SU-DHL-6 (cell line): ENCODE data around the gene SMC5.

Experiments used
- H2AFZ ChIP-seq: fragments of 200-600 bp; sonication (generic); 2 replicates; pipeline ENCODE4 v1.6.1; 2014; ENCODE audit warnings: low read depth, mild to moderate bottlenecking, moderate library complexity, mixed read lengths, antibody characterized with exemption, low read length; ENCODE audit not compliant: severe bottlenecking
- H3F3A ChIP-seq: fragments of 200-600 bp; shearing (Covaris generic); 2 replicates; pipeline ENCODE4 v1.6.0; 2016; ENCODE audit warnings: antibody characterized with exemption, mild to moderate bottlenecking; ENCODE audit not compliant: insufficient read depth
- H3K27ac ChIP-seq: fragments of 200-600 bp; sonication (generic); 2 replicates; pipeline ENCODE4 v1.5.1; 2016; ENCODE audit warnings: low read depth, mild to moderate bottlenecking, low read length, moderate library complexity, mixed read lengths
- H3K27me3 ChIP-seq: fragments of 200-600 bp; sonication (generic), shearing (Covaris generic); 2 replicates; pipeline ENCODE4 v1.6.0; 2014; ENCODE audit warnings: mild to moderate bottlenecking, low read length
- H3K36me3 ChIP-seq: fragments of 200-600 bp; sonication (generic); 2 replicates; pipeline ENCODE4 v1.6.1; 2014; ENCODE audit warnings: mild to moderate bottlenecking, low read length, mixed read lengths
- H3K4me2 ChIP-seq: fragments of 300-600, 200-600 bp; shearing (Covaris generic), sonication (generic); 2 replicates; pipeline ENCODE4 v1.6.0; 2014; ENCODE audit warnings: low read length, low read depth, mild to moderate bottlenecking; ENCODE audit not compliant: poor library complexity, severe bottlenecking
- H3K4me3 ChIP-seq: fragments of 200-600 bp; sonication (generic); 2 replicates; pipeline ENCODE4 v1.5.1; 2014; ENCODE audit warnings: antibody characterized with exemption, low read length, mild to moderate bottlenecking, mixed read lengths; ENCODE audit not compliant: insufficient read depth, poor library complexity, severe bottlenecking
- H3K79me2 ChIP-seq: fragments of 200-600 bp; sonication (generic); 2 replicates; pipeline ENCODE4 v1.6.1; 2014; ENCODE audit warnings: mild to moderate bottlenecking, low read length, moderate library complexity; ENCODE audit not compliant: insufficient read depth
- H3K9ac ChIP-seq: fragments of 200-600 bp; sonication (generic); 2 replicates; pipeline ENCODE4 v1.7.0; 2014; ENCODE audit warnings: mild to moderate bottlenecking, low read length
- H3K9me2 ChIP-seq: fragments of 200-600 bp; sonication (generic); replicated peaks from 2 replicates; pipeline ENCODE4 v1.6.1; 2014; ENCODE audit warnings: low read length; ENCODE audit not compliant: insufficient read depth
- H3K9me3 ChIP-seq: fragments of 200-600 bp; sonication (generic); 2 replicates; pipeline ENCODE4 v1.6.1; 2014; ENCODE audit warnings: low read length, mixed read lengths; ENCODE audit not compliant: insufficient read depth
- H4K20me1 ChIP-seq: fragments of 200-600 bp; sonication (generic); 2 replicates; pipeline ENCODE4 v1.6.1; 2014; ENCODE audit warnings: low read depth, mild to moderate bottlenecking, antibody characterized with exemption, low read length, moderate library complexity, mixed read lengths
- CTCF ChIP-seq: fragments of 200-600 bp; sonication (generic); IDR thresholded peaks from one replicate; pipeline ENCODE4 v1.5.1; 2017; ENCODE audit warnings: antibody characterized with exemption, mild to moderate bottlenecking, low read length, moderate library complexity; ENCODE audit not compliant: insufficient read depth, poor library complexity, severe bottlenecking
- EZH2phosphoT487 ChIP-seq: fragments of 200-600 bp; sonication (generic), shearing (Covaris generic); conservative IDR thresholded peaks from 2 replicates; pipeline ENCODE4 v1.6.1; 2018; ENCODE audit warnings: mild to moderate bottlenecking, antibody characterized with exemption, low read length, moderate library complexity, mixed read lengths

Gene SMC5

DNA sequence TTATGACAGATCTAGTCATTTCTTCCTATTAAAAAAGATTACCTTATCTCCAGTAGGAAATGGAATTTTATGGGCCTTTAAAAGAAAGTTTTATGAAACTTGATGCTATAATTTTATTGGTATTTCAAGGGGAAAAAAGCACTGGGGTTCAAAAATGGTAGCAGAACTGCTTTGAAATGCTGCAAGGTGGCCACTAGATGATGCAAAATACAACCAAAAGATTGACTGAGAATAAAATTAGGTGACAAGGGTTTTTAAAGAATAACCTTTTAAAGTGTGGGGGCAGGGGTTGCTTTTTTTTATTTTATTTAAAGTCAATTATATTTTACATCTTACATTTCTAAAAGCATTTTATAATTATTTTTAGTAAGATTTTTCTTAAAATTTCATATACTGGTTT, 94.0 kb downstream of the SMC5 start:
- no peaks in the 10 kb centered on the region for H3K9me2 ChIP-seq
- no peaks in the 10 kb centered on the region for H4K20me1 ChIP-seq
- no peak overlapping the region for H3K9ac ChIP-seq
- peaks cover 23% of the 10 kb centered on the region; the same call in 1 of the 2 replicates for H3K36me3 ChIP-seq
- H3K9me3 ChIP-seq = no peaks in the 10 kb centered on the region
- H3K27me3 ChIP-seq = no peaks in the 10 kb centered on the region
- no peak overlapping the region for H3K4me2 ChIP-seq
- no peak overlapping the region for H2AFZ ChIP-seq
- H3K27ac ChIP-seq = no peak overlapping the region
- H3K4me3 ChIP-seq = no peak overlapping the region
- no peaks in the 10 kb centered on the region; the same call in 1 of the 2 replicates for H3F3A ChIP-seq
- H3K79me2 ChIP-seq = no peaks in the 10 kb centered on the region
- TF ChIP-seq EZH2phosphoT487 (no peak), CTCF (no peak)

DNA sequence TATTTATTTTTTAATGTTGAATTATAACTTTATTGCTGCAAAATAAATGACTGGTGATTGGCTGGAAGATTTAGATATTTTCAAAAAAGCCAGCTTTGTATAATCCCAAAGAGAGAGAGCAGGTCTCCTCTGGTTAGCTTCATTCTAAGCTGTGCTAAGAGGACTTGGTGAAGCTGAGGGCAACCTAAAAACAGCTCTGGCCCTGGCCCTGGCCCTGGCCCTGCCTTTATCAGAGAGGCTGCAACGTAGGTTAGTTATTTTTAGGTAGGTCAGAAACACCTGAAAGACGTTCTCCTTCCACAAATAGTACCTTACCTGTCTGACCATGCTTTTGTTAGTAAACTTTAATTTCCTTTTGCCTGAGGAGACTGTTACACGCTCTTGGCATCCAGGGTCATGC, 97.0 kb downstream of the SMC5 start:
- H3K4me2 ChIP-seq = no peak overlapping the region
- no peak for TF ChIP-seq CTCF
- no peak for TF ChIP-seq EZH2phosphoT487
- no peaks in the 10 kb centered on the region for H3K27me3 ChIP-seq
- H2AFZ ChIP-seq = no peak overlapping the region
- no peak overlapping the region for H3K4me3 ChIP-seq
- H4K20me1 ChIP-seq = no peaks in the 10 kb centered on the region
- H3F3A ChIP-seq = no peaks in the 10 kb centered on the region; the same call in 1 of the 2 replicates
- peaks cover 13% of the 10 kb centered on the region; the same call in 1 of the 2 replicates for H3K36me3 ChIP-seq
- H3K9me2 ChIP-seq = no peaks in the 10 kb centered on the region
- H3K9ac ChIP-seq = no peak overlapping the region
- no peaks in the 10 kb centered on the region for H3K9me3 ChIP-seq
- H3K79me2 ChIP-seq = no peaks in the 10 kb centered on the region
- H3K27ac ChIP-seq = no peak overlapping the region

DNA sequence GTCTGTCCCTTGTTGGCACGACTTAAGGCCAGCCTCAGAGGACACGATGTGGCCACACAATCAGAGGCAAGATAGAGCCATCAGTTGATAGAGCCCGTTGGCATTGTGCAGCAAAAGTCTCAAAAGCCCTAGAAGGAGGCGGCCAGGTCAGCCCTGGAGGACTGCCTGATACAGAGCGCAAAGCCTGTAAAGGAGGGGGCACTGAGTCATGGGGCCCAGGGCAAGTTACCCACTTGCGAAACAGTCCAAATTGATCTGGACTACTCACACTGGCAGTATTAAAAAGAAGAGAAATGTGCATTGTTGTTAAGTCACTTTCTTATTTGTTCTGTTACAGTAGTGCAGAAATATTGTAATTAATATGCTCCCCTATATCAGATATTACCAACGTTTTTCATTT, 104.2 kb downstream of the SMC5 start:
- no peaks in the 10 kb centered on the region for H3F3A ChIP-seq
- H3K36me3 ChIP-seq = no peaks in the 10 kb centered on the region
- no peaks in the 10 kb centered on the region for H3K9me3 ChIP-seq
- H3K79me2 ChIP-seq = no peaks in the 10 kb centered on the region
- no peaks in the 10 kb centered on the region for H4K20me1 ChIP-seq
- H3K27me3 ChIP-seq = no peaks in the 10 kb centered on the region
- H2AFZ ChIP-seq = no peak overlapping the region
- no peak overlapping the region for H3K9ac ChIP-seq
- H3K9me2 ChIP-seq = no peaks in the 10 kb centered on the region
- no peak overlapping the region for H3K27ac ChIP-seq
- H3K4me2 ChIP-seq = no peak overlapping the region
- TF ChIP-seq EZH2phosphoT487 = no peak
- no peak for TF ChIP-seq CTCF
- H3K4me3 ChIP-seq = no peak overlapping the region

GRCh38 chr9:70363760-70364159, 105.0 kb downstream of the SMC5 start:
- Histone ChIP-seq H3K4me3 (no peak overlapping the region), H4K20me1 (no peaks in the 10 kb centered on the region), H3K79me2 (no peaks in the 10 kb centered on the region), H3K27me3 (no peaks in the 10 kb centered on the region), H2AFZ (no peak overlapping the region), H3K9ac (no peak overlapping the region), H3K9me3 (no peaks in the 10 kb centered on the region), H3K4me2 (no peak overlapping the region), H3K27ac (no peak overlapping the region), H3K9me2 (no peaks in the 10 kb centered on the region), H3F3A (no peaks in the 10 kb centered on the region), H3K36me3 (no peaks in the 10 kb centered on the region)
- TF ChIP-seq CTCF (no peak), EZH2phosphoT487 (no peak)
